Measurements from ENCODE around the gene FZD7.
A peak's percentile ranks its signal among the peaks of the same experiment; 100 is the strongest.

FZD7 gene

DNA sequence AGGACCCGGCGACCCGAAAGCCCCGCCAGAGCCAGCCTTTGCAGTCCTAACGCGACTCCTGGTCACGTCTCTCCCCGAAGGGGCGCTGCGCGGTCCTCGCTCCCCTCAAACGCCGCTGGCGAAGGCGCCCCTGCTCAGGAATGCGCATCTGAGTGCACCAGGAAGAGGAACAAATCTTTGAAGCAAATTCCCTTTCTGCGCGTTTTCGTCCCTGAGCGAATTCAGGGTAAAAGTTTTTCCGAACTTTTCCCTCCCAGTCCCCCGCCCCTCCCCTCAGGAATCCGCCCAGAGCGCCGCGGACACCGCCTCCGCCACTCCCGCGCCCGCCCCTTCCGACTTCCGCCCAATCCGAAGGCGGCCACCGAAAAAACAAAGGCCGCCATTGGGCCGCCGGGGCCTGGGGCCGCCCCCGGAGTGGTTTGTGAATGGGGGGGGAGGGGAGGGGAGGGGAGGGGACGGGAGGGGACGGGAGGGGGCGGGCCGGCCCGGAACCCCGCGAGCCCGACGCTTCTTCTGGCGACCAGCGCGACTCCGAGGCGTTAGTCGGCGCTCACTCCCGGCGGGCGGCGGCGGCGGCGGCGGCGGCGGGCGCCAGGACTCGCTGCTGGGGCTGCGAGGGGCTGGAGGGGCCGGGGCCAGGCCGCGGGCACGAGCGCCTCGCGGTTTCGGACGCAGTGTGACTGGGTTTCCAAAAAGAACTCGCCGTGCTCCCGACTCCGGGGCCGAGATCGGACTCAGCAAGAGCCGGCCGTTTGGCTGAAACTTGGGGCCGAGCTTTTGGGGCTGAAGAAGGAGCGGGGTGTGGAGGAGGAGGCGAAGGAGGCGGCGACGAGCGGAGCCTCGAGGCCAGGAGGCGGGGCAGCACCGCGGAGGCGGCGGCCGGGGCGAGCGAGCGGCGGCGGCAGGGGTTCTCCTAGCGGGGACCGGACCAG, at the start of gene FZD7:
FZD7 (plus strand) TSS at position 539 of the 932 bp plus-strand sequence. CDS start 793 bp downstream, outside the sequence.
- DNase-seq (ENCODE audit: low read depth) = peak; percentile 79

DNA sequence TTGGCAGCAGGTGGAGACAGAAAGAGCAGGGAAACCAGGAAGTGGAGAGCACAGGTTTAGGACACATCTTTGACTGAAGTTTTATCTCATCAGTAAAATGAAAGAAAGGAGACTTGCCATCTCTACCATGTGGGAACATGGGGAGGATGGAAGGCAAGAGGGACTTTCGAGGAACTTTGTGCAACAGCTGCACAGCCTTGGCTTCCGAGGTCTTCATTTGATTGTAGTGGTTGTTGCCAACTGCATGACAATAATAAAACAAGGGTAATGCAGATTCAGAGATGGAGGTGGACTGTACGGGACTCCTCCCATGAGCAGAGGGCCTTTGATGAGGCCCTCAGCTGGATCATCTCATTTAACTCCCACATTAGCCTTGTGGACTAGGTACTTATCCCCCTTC, 49.3 kb upstream of the FZD7 start:
- no peak for DNase-seq (ENCODE audit: low read depth)

- DNase-seq (ENCODE audit: low read depth) = no peak
Measured at GRCh38 chr2:201984800-201985525, 48.7 kb upstream of the FZD7 start.

DNA sequence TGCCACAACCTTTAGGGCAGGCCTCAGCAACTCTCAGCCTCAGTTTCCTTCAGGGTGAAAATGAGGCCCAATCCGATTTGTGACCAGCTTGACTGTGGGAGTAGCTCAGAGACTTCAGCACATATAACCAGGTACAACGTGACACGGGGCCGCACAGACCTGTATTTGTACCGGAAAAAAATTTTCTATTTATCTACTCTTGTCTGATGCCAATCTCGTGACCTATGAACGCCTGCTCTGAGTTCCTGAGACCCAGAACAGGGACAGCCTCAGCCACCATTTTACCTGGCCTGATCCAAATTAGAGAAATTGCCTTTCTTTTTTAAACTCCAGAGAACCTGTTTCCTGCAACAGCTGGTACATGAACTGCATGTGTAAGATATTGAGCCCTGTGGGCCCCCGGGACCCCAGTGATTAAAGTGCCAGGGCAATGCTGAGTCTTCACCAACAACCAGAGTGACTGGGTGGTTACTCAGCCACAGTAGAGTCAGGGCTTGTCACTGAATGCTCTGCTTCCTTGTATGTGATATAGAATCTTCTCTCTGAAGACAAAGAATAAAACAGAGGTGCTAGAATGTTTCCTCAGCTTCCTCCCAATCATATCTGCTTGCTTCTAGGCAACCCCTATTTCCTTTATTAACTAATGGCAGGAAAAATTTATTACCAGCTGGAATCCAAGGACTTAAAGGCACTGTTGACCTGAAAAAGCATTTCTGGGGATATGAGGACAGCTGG, 47.8 kb upstream of the FZD7 start:
- DNase-seq (ENCODE audit: low read depth) = no peak

DNA sequence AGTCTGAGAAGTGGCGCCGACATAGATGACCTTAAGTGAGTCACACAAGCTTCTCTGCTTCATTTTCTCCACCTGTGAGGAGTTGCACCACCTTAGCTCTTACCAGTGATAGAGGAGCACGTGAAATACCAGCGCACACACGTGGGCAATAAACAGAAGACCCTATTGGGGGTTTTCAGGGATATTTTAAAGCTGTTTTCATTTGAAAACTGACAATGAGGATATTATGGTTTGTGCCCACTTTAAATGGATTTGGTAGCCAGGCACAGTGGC, 47.3 kb upstream of the FZD7 start:
- DNase-seq (ENCODE audit: low read depth) = no peak

DNA sequence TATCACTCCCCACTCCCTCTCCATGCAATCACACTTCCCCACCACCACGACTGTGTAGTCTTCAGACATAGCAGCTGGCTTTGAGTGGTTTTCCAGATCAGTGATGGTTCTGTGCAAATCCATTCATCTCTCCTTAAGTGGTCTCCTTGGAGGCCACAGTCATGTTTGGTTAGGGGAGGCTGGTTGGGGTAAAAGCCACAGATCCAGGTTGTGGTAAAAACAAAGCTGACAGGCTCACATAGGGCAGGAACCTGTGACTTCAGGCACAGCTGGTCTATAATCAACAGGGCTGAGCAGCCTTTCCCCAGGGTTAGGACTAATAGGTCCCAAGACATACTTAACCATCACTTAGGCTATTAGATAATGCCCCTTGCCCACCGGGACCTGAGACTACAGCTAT, 46.2 kb upstream of the FZD7 start:
- DNase-seq (ENCODE audit: low read depth) = no peak

DNA sequence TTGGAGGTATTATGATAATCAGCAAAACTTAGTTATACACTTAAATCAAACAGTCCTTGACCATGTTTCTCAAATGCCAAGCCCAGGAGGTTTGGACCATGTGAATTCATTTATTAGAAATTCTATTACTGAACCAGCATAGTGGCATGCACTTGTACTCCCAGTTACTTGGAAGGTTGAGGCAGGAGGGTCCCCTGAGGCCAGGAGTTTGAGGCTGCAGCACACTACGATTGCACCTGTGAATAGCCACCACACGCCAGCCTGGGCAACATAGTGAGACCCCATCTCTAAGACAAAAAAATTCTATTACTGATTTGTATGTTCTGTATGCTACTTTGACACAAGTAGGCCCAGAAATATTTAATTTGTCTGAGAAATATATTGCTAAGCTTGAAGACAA, 43.6 kb upstream of the FZD7 start:
- DNase-seq (ENCODE audit: low read depth) = no peak

GRCh38 chr2:201992960-201993359, 40.7 kb upstream of the FZD7 start:
- no peak for DNase-seq (ENCODE audit: low read depth)

DNA sequence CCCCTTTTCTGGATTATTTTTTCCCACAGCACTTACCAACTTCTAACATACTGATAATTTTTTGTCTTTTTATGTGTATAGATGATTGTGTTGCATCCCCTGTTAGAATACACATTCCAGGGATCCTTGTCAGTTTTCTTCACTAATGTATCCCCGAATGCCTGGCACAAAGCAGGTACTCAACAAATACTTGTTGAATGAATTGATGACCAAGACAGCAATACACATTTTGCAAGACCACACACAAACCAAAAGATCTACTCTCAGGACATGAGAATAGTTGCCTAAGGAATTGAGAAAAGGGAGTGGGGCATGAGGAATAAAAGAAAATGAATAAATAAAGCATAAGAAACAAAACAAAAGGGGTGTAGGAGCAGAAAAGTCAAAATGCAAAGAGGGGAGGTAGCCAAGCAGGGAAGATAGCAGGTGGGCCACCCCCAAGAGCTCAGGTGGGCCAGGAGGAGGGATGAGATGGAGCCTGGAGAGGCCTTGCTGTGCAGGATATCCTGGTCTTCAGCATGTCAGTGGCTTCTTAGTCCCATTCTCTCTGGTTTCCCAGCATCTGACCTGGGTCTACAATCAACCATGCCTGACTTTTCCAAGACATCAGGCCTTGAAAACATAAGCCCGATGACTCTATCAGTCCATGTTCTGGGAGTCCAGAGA, 38.5 kb upstream of the FZD7 start:
- DNase-seq (ENCODE audit: low read depth) = no peak

- no peak for DNase-seq (ENCODE audit: low read depth)
Measured at GRCh38 chr2:201996006-201996405, 37.6 kb upstream of the FZD7 start.

DNA sequence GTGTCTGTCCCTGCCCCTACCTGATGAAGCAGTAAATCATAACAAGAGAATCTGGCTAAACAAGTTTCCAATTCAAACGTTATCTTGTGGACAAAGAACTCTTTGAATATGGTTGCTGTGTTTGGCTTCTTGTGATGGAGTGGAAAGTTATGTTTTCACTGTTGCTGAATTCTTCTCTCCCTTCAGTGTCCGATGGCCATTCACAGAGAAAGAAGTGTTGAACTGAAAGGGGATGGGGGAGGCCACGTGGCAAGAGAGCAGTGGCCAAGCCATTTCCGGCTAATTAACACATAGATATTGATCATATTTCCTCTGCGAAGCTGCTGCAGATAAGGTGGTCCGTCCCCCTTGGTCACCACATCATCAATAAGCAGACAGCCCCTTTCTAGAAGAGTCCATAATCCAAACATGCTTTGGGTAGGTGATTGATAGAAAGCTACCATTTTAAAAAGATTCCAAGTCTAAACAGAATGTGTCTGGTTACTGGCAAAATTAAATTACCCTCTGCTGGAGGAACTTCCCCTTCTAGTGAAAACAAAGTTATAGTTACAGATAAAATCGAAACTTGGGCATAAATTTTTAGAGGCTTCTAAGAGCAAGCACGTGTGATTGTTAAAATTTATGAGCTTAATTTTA, 36.9 kb upstream of the FZD7 start:
- DNase-seq (ENCODE audit: low read depth) = no peak

DNA sequence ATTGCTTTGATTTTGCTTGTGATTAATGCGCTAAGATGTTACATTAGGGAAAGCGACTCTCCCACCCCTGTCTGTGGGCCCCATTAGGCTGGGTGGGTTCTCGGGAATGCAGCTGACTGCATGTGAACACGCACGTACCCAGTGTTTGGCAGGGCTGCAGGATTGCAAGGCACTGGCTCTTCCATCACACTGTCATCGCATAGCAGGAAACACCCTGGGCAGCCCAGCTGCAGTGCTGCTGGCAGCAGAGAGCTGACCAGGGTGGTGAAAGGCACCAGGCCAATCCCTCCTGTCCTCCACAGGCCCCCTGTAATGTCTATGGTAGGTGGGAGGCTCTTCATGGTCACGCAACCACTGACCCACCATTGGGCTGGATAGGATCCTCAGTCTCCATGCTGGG, 34.4 kb upstream of the FZD7 start:
- DNase-seq (ENCODE audit: low read depth) = no peak

GRCh38 chr2:202001826-202002225, 31.8 kb upstream of the FZD7 start:
- no peak for DNase-seq (ENCODE audit: low read depth)

DNA sequence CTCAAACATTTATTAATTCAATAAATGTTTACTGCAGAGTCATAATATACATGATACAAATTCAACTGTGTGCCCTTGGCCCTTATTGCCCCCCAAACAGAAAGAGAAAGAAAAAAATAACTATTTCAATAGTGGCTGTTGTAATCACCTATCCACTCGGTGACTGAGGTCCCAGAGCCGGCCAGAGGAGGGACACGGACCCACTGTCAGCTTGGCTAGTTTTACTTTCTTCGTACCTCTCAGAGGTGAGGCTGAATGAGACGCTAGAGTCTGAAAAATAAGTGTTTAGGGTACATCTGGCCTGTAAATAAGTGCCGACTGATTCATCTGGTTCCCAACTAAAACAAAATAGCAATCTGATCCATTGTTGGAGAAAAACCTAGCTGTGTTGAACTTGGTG, 31.3 kb upstream of the FZD7 start:
- DNase-seq (ENCODE audit: low read depth) = no peak

- no peak for DNase-seq (ENCODE audit: low read depth)
Measured at GRCh38 chr2:202005272-202005887, 28.3 kb upstream of the FZD7 start.

DNA sequence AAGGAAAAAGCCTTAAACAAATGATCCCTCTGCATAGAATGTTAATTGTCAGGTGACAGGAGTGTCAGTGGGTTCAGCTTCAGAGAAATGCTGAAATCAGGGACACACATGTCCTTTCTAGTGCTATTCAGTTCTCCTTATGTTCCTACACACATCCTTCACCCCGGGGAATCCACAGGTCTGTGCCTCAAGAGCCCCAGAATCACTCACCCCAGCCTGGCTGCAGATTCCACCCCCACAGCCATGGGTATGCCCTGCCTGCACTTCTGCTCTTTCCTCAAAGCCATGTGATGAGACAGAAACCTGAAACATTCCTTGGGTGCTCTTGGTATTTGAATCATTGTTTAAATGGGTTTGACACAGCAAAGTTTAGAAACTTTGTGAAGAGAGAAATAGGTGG, 27.4 kb upstream of the FZD7 start:
- DNase-seq (ENCODE audit: low read depth) = no peak

GRCh38 chr2:202007015-202007982, 26.4 kb upstream of the FZD7 start:
- no peak for DNase-seq (ENCODE audit: low read depth)

- DNase-seq (ENCODE audit: low read depth) = no peak
Measured at GRCh38 chr2:202007983-202008354, 25.7 kb upstream of the FZD7 start.

- no peak for DNase-seq (ENCODE audit: low read depth)
Measured at GRCh38 chr2:202009019-202009481, 24.6 kb upstream of the FZD7 start.

DNA sequence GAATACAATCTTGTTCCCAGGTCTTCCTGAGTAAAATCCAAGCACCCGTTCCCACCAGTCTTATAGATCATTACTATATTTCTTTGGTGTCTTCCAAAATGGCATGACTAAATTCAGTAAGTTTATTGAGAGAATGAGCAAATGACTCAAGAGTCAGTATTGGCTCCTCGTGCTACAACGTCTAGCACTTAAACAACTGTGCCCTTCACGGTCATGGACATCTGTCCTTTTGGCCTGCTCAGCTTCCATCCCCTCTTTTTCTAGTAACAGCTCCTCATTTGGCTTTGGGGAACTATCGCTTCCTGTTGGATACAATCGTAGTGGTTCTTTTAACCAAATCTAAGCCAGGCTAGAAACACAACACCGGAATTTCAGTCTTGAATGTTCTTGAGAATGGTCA, 24.1 kb upstream of the FZD7 start:
- no peak for DNase-seq (ENCODE audit: low read depth)

Measured in activated T-cell treated with anti-CD3 and anti-CD28 coated beads for 24 hours (primary cell).